Hepatocyte (in vitro differentiated cells): ENCODE measurements around the gene FAM20A. TPM values are rescaled to one million over a fixed set of nuclear protein-coding genes. Genes with fewer than 3 reads are reported as not detected.

Experiments used
- DNase-seq: peaks from one replicate; pipeline ENCODE4 v3.0.0-alpha.2; 2016; ENCODE audit warnings: low spot score
- H2AFZ ChIP-seq: fragments of 200-600 bp; sonication (generic); 2 replicates; pipeline ENCODE4 v1.6.0; 2016; ENCODE audit warnings: antibody characterized with exemption, mild to moderate bottlenecking
- H3K27ac ChIP-seq: fragments of 200-600 bp; sonication (generic); 2 replicates; pipeline ENCODE4 v1.5.1; 2016; ENCODE audit warnings: mild to moderate bottlenecking
- H3K27me3 ChIP-seq: fragments of 200-600 bp; sonication (generic); 2 replicates; pipeline ENCODE4 v1.6.1; 2016
- H3K36me3 ChIP-seq: fragments of 200-600 bp; sonication (generic); replicated peaks from 2 replicates; pipeline ENCODE4 v1.5.1; 2016; ENCODE audit warnings: low read depth; ENCODE audit not compliant: insufficient read depth
- H3K4me1 ChIP-seq: fragments of 200-600 bp; sonication (generic); 2 replicates; pipeline ENCODE4 v1.5.1; 2016; ENCODE audit warnings: mild to moderate bottlenecking, moderate library complexity; ENCODE audit not compliant: insufficient read depth
- H3K4me2 ChIP-seq: fragments of 200-600 bp; sonication (generic); 2 replicates; pipeline ENCODE4 v1.6.0; 2016
- H3K4me3 ChIP-seq: fragments of 200-600 bp; sonication (generic); 2 replicates; pipeline ENCODE4 v1.5.1; 2016; ENCODE audit warnings: mild to moderate bottlenecking
- H3K79me2 ChIP-seq: fragments of 200-600 bp; sonication (generic); 2 replicates; pipeline ENCODE4 v1.6.0; 2017; ENCODE audit warnings: mild to moderate bottlenecking
- H3K9me2 ChIP-seq: fragments of 200-600 bp; sonication (generic); replicated peaks from 2 replicates; pipeline ENCODE4 v1.6.0; 2017; ENCODE audit warnings: mild to moderate bottlenecking; ENCODE audit not compliant: insufficient read depth
- H3K9me3 ChIP-seq: fragments of 200-600 bp; sonication (generic); 2 replicates; pipeline ENCODE4 v1.5.1; 2016; ENCODE audit warnings: low read depth, mild to moderate bottlenecking
- H4K20me1 ChIP-seq: fragments of 200-600 bp; sonication (generic); 2 replicates; pipeline ENCODE4 v1.6.0; 2016; ENCODE audit warnings: mild to moderate bottlenecking; ENCODE audit not compliant: insufficient read depth, poor library complexity, severe bottlenecking
- EZH2 ChIP-seq: fragments of 200-600 bp; sonication (generic); IDR thresholded peaks from 2 replicates; pipeline ENCODE4 v1.6.1; 2016; ENCODE audit warnings: antibody characterized with exemption, mild to moderate bottlenecking, borderline replicate concordance
- EZH2phosphoT487 ChIP-seq: fragments of 200-600 bp; sonication (generic); IDR thresholded peaks from one replicate; pipeline ENCODE4 v1.6.1; 2018; ENCODE audit warnings: antibody characterized with exemption, mild to moderate bottlenecking, low read depth, moderate library complexity; ENCODE audit not compliant: unreplicated experiment, severe bottlenecking
- WGBS: methylation state at CpG from one replicate; pipeline ENCODE4 v1.1.6; 2016; ENCODE audit warnings: low lambda C conversion rate; ENCODE audit errors: missing lambda C conversion rate; 5-methylcytosine and 5-hydroxymethylcytosine counted together
- polyA plus RNA-seq: library from polyadenylated mRNA; unstranded; fragments of >200 nt; fragmentation: Nextera tagmentation; extraction: Ambion mirVana; gene quantifications from 2 replicates; pipeline ENCODE4 v1.2.1, GENCODE V29; 2016
- total RNA-seq: library from RNA; depleted of rRNA; stranded (reverse); fragments of >200 nt; gene quantifications from 2 replicates; pipeline ENCODE4 v1.2.3, GENCODE V29; 2014
- TF ChIP-seq, protein P1 (sequence below): fragments of 200-600 bp; sonication (generic); IDR thresholded peaks from 2 replicates; pipeline ENCODE4 v1.5.1; 2016; ENCODE audit warnings: antibody characterized with exemption, mild to moderate bottlenecking; ENCODE audit not compliant: poor library complexity

The FAM20A gene
- total and polyA plus RNA-seq, 2 experiments from 2014 or later = 19.9 to 39.7 TPM

DNA sequence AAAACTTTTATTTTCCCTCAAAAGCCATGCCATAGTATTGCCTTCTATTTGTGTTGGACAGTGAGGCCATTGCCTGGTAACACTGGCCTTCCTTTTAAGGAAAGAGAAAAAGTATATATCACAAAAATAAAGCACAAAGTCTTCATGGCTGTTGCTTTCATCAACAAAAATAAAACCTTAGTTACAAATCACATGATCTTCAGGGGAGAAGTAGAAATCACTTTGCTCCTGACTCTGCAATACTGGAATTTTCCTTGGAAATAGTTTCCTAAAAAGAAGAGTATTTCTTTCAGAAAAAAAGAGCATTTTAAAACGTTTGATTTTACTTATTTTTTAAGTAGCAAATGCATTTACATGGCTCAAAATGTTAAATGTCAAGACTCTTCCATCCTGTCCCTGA, 41.9 kb downstream of the FAM20A start:
- Histone ChIP-seq H3K27ac (no peak overlapping the region), H3K9me2 (no peaks in the 10 kb centered on the region), H3K4me1 (no peaks in the 10 kb centered on the region), H3K4me2 (no peak overlapping the region), H3K4me3 (no peak overlapping the region), H3K9me3 (no peaks in the 10 kb centered on the region), H3K79me2 (no peaks in the 10 kb centered on the region), H2AFZ (no peak overlapping the region), H3K27me3 (no peaks in the 10 kb centered on the region), H3K36me3 (no peaks in the 10 kb centered on the region), H4K20me1 (no peaks in the 10 kb centered on the region)
- WGBS = 31% methylated on average over 1 of the region's 1 CpG
- DNase-seq = no peak
- no peak for TF ChIP-seq EZH2phosphoT487
- no peak for TF ChIP-seq EZH2
- TF ChIP-seq, protein P1, sequence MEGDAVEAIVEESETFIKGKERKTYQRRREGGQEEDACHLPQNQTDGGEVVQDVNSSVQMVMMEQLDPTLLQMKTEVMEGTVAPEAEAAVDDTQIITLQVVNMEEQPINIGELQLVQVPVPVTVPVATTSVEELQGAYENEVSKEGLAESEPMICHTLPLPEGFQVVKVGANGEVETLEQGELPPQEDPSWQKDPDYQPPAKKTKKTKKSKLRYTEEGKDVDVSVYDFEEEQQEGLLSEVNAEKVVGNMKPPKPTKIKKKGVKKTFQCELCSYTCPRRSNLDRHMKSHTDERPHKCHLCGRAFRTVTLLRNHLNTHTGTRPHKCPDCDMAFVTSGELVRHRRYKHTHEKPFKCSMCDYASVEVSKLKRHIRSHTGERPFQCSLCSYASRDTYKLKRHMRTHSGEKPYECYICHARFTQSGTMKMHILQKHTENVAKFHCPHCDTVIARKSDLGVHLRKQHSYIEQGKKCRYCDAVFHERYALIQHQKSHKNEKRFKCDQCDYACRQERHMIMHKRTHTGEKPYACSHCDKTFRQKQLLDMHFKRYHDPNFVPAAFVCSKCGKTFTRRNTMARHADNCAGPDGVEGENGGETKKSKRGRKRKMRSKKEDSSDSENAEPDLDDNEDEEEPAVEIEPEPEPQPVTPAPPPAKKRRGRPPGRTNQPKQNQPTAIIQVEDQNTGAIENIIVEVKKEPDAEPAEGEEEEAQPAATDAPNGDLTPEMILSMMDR = no peak

DNA sequence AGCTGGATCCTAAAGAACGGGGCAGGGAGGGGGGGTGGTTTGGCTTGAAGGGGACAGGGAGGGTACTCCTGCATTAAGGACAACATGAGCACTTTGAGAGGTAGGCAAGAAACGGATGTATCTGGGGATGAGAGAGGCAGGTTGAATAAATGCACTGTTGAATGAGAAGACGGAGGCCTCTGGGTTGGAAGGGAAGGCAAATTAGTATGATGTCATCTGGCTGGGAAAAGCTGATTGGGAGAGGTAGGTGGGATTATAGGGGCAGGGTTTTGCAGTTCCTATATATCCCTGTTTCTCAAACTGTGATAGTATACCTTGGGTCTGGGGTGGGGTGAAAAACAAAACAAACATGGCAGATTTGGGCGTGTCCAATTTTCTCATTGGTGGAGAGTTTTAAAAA, 44.6 kb downstream of the FAM20A start:
- no peak overlapping the region for H3K4me2 ChIP-seq
- H2AFZ ChIP-seq = no peak overlapping the region
- DNase-seq = no peak
- no peaks in the 10 kb centered on the region for H3K4me1 ChIP-seq
- TF ChIP-seq, protein P1 = no peak
- TF ChIP-seq EZH2phosphoT487 = no peak
- no peak for TF ChIP-seq EZH2
- no peak overlapping the region for H3K4me3 ChIP-seq
- no peaks in the 10 kb centered on the region for H3K9me3 ChIP-seq
- whole genome bisulfite sequencing = 96% methylated on average over 4 of the region's 4 CpGs
- H3K9me2 ChIP-seq = no peaks in the 10 kb centered on the region
- no peak overlapping the region for H3K27ac ChIP-seq
- H3K27me3 ChIP-seq = no peaks in the 10 kb centered on the region
- H3K79me2 ChIP-seq = no peaks in the 10 kb centered on the region
- H3K36me3 ChIP-seq = no peaks in the 10 kb centered on the region
- H4K20me1 ChIP-seq = no peaks in the 10 kb centered on the region

DNA sequence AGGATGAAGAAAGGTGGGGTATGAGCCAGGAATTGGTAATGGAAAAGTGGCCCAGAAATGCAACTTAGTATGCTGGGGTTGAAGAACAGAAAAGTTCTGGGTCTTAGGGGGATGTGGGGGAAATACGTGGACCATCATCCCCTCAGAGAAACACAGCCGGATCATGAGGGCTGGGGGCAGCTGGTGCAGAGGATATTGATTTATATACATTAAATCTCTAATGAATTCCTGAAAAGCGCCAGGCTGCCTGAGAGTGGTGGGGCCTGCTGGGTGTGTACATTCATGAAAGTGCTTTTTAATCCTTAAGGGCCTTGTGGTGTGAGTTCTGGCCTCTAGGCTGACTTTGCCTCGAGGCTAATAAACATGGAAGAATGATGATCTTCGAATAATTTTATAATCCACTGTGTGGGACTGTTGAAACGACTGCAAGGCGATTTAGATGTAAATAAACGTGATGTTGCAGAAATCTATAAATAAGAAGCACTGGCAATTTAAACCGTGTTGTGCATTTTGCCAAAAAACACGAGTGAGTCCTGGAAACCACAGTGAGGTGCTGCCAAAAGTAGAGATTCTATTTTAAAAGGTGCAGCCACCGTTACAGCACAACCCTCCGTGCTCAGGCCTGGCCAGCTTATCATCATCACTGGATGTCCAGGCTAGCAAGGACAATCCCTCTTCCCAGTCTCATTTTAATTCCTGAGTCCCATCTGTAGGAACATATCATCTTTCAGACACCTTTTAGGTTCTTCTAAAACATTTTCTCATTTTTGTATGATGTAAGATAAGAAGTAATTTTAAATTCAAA, 56.9 kb downstream of the FAM20A start:
- Histone ChIP-seq H3K27me3 (no peaks in the 10 kb centered on the region), H3K4me2 (no peak overlapping the region), H3K4me3 (no peak overlapping the region), H3K9me2 (no peaks in the 10 kb centered on the region), H3K36me3 (no peaks in the 10 kb centered on the region), H3K4me1 (peaks cover 4% of the 10 kb centered on the region), H4K20me1 (no peaks in the 10 kb centered on the region), H3K27ac (peak overlapping the region; percentile 40), H2AFZ (no peak overlapping the region), H3K79me2 (no peaks in the 10 kb centered on the region), H3K9me3 (no peaks in the 10 kb centered on the region)
- 70% methylated on average over 12 of the region's 12 CpGs for WGBS
- no peak for DNase-seq
- TF ChIP-seq EZH2phosphoT487 (no peak), EZH2 (no peak)

DNA sequence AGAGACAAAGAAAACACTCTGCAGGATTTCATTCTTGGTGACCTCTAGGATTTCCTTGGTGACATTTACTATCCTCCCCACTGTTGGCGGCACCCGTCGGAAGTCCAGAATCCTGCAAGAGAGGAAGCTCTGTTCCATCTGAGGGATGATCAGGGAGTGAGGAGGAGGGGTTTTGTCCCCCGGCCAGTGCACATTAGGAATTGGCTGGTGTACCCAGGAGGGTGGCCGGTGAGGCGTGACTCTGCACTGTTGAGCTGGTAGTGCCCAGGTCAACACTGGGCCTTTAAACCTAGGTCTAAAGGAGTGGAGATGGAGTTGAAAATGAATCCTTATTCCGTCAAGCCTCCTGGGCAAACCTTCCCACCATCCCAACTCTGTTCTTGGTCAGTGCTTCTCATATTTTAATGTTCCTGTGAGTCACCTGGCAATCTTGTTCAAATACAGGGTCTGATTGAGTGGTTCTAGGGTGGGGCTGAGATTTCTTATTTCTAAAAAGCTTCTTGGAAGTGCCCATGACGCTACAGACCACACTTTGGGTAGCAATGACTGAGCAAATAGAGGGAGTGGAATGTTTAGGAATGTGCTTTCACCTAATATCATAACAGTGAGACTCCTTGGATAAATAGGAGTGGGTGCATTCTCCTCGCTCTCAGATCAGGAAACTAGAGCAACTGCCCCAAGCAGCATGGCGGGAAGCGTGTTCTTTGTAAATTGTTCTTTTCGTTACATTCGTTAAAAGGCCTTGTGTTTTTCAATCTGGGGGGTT, 58.3 kb downstream of the FAM20A start:
- no peak for DNase-seq
- 93% methylated on average over 13 of the region's 13 CpGs for WGBS

More for the DNA sequence above, 58.3 kb downstream of the FAM20A start:
- Histone ChIP-seq H3K27ac (peak overlapping the region; percentile 40), H2AFZ (no peak overlapping the region), H3K36me3 (no peaks in the 10 kb centered on the region), H3K27me3 (no peaks in the 10 kb centered on the region), H3K9me2 (no peaks in the 10 kb centered on the region), H3K4me3 (no peak overlapping the region), H3K4me1 (peaks cover 4% of the 10 kb centered on the region), H4K20me1 (no peaks in the 10 kb centered on the region), H3K9me3 (no peaks in the 10 kb centered on the region), H3K79me2 (no peaks in the 10 kb centered on the region), H3K4me2 (no peak overlapping the region)
- TF ChIP-seq, protein P1 = no peak
